Thymus (tissue), 11 donors: ENCODE results near the gene CPEB1. TPM values are rescaled to one million over a fixed set of nuclear protein-coding genes. Genes with fewer than 3 reads are reported as not detected.

Source experiments
- DNase-seq, 9 donors: peaks; one replicate each; pipeline ENCODE4 v3.0.0-alpha.2; 2013; ENCODE audit warnings: low spot score in 9 of 9, low read depth in 6 of 9, missing footprints in 1 of 9
- H3K27ac ChIP-seq, 2 donors: one replicate each; pipeline ENCODE4 v1.5.1; 2013; ENCODE audit warnings: control low read depth in 1 of 2, low read depth in 1 of 2, low read length in 1 of 2, mild to moderate bottlenecking in 1 of 2, moderate library complexity in 1 of 2
- H3K27me3 ChIP-seq, 2 donors: one replicate each; pipeline ENCODE4 v1.5.1; 2013; ENCODE audit warnings: low read length in 1 of 2; ENCODE audit not compliant: control insufficient read depth in 2 of 2, insufficient read depth in 1 of 2
- H3K36me3 ChIP-seq, 2 donors: one replicate each; pipeline ENCODE4 v1.5.1; 2013; ENCODE audit warnings: low read length in 1 of 2, mild to moderate bottlenecking in 1 of 2, moderate library complexity in 1 of 2; ENCODE audit not compliant: control insufficient read depth in 2 of 2, insufficient read depth in 2 of 2
- H3K4me1 ChIP-seq, 2 donors: one replicate each; pipeline ENCODE4 v1.5.1; 2013; ENCODE audit warnings: low read length in 2 of 2; ENCODE audit not compliant: control insufficient read depth in 2 of 2, insufficient read depth in 2 of 2
- H3K4me3 ChIP-seq, 2 donors: one replicate each; pipeline ENCODE4 v1.5.1; 2013; ENCODE audit warnings: low read length in 2 of 2, control low read depth in 1 of 2, mild to moderate bottlenecking in 1 of 2
- H3K9me3 ChIP-seq, 2 donors: one replicate each; pipeline ENCODE4 v1.5.1; 2013; ENCODE audit warnings: low read length in 1 of 2, mild to moderate bottlenecking in 1 of 2; ENCODE audit not compliant: control insufficient read depth in 2 of 2, insufficient read depth in 1 of 2
- WGBS: extraction: QIAGEN DNeasy Blood & Tissue Kit; methylation state at CpG from one replicate; pipeline ENCODE4 v1.1.7; 2013; 5-methylcytosine and 5-hydroxymethylcytosine counted together
- polyA plus RNA-seq: library from polyadenylated mRNA; stranded (reverse); fragments of 200-250 nt; gene quantifications from one replicate; pipeline ENCODE4 v1.2.3, GENCODE V29; 2013
- total RNA-seq: library from RNA; stranded (reverse); fragments of 120-200 nt; gene quantifications from one replicate; pipeline ENCODE4 v1.2.4, GENCODE V29; 2013
- donor health status: healthy.

Gene CPEB1
- total and polyA plus RNA-seq, 2 donors = 0.09 to 0.64 TPM

DNA sequence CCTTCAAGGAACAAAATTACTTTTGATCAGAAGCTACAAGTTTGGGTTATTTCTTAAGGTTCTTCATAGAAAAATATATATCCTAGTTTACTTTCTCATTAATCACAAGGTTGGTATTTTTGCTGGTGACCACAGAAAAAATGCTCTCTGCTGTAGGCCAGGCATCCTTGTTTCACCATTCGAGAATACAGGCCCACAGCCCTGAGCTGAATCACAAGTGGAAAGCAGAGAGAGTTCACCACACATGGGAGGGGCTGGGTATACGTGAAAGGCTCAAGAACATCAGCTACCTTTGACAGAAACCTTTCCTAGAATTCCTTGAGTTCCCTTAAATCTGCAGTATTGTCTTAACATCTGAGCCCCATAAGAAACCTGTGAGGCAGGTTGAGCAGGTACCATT, 23.2 kb downstream of the CPEB1 start:
- Histone ChIP-seq H3K27ac (no peak overlapping the region), H3K27me3 (no peaks in the 10 kb centered on the region), H3K9me3 (no peaks in the 10 kb centered on the region), H3K4me3 (no peak overlapping the region), H3K36me3 (no peaks in the 10 kb centered on the region), H3K4me1 (no peaks in the 10 kb centered on the region)
- no peak for DNase-seq
- WGBS = 83% methylated on average over 2 of the region's 2 CpGs

DNA sequence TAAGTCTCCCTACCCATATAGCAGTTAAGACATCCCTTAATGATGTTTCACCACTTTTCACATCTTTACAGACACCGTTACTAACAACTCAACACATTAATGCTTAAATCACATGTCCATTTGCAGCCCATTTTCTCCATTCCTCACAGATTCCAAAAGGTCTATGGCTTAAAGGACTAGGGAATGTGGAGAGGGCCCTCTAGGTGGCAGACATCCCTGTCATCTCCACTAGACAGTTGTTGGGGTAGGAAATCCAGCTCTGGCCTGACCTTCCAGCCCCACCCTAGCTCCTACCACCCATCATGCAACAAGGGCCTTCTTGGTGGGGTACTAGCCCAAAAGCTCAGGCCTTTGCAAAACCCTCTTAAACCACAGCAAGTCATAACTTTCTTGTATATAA, 25.2 kb downstream of the CPEB1 start:
- no peaks in the 10 kb centered on the region for H3K27me3 ChIP-seq
- H3K9me3 ChIP-seq = no peaks in the 10 kb centered on the region
- H3K4me3 ChIP-seq = no peak overlapping the region
- 70% methylated on average over 1 of the region's 1 CpG for WGBS
- no peak for DNase-seq
- no peaks in the 10 kb centered on the region for H3K4me1 ChIP-seq
- no peak overlapping the region for H3K27ac ChIP-seq
- no peaks in the 10 kb centered on the region for H3K36me3 ChIP-seq

DNA sequence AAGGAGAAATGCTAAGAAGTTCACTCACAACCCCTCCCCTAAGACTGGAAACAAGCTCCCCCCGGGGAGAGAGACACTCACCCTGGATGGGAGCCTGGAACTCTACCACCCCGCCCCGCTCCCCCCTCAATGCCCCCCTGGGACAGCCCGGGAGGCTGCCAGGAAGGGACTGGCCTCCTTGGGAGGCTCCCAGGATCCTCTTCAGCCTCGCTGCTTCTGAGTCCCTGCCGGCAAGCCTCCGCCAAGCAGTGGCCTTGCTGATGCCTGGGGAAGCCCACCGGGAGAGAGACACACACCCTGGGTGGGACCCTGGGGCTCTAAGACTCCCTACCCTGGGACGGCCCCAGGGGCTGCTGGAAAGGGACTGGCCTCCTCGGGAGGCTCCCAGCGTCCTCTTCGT, 33.4 kb downstream of the CPEB1 start:
- no peak overlapping the region for H3K4me3 ChIP-seq
- no peak for DNase-seq
- no peak overlapping the region for H3K27ac ChIP-seq
- H3K4me1 ChIP-seq = no peaks in the 10 kb centered on the region
- H3K9me3 ChIP-seq = no peaks in the 10 kb centered on the region
- H3K36me3 ChIP-seq = no peaks in the 10 kb centered on the region
- H3K27me3 ChIP-seq = peaks cover 0 to 3% of the 10 kb centered on the region in 2 donors
- WGBS = 84% methylated on average over 12 of the region's 12 CpGs

DNA sequence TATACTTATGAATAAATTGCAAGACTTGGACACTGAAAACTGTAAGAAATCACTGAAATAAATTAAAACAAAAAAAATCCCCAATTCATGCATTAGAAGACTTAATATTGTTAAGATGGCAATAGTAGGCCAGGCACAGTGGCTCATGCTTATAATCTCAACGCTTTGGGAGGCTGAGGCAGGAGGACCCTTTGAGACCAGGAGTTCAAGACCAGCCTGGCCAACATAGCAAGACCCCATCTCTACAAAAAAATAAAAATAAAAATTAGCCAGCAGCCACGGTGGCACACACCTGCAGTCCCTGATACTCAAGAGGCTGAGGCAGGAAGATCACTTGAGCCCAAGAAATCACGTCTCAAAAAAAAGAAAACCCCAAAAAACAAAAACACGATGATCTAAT, 35.8 kb downstream of the CPEB1 start:
- H3K4me3 ChIP-seq = no peak overlapping the region
- H3K27me3 ChIP-seq = peaks cover 0 to 3% of the 10 kb centered on the region in 2 donors
- no peak overlapping the region for H3K27ac ChIP-seq
- no peaks in the 10 kb centered on the region for H3K9me3 ChIP-seq
- no peak for DNase-seq
- 96% methylated on average over 4 of the region's 4 CpGs for WGBS
- H3K36me3 ChIP-seq = no peaks in the 10 kb centered on the region
- no peaks in the 10 kb centered on the region for H3K4me1 ChIP-seq

DNA sequence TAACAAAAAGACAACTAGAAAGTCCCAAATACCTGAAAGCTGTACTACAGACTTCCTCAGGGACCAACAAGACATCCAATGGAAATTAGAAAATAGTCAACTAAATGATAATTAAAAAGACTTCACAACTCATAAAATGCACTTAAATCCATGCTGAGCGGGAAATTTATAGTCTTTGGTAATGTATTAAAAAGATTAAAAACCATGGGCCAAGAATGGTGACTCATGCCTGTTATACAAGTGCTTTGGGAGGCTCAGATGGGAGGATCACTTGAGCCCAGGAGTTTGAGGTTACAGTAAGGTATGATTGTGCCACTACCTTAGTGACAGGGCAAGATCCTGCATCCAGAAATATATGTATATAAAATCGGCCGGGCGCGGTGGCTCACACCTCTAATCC, 45.0 kb downstream of the CPEB1 start:
- DNase-seq = no peak
- no peaks in the 10 kb centered on the region for H3K4me1 ChIP-seq
- H3K9me3 ChIP-seq = no peaks in the 10 kb centered on the region
- H3K27ac ChIP-seq = no peak overlapping the region
- H3K4me3 ChIP-seq = no peak overlapping the region
- no peaks in the 10 kb centered on the region for H3K36me3 ChIP-seq
- H3K27me3 ChIP-seq = no peaks in the 10 kb centered on the region
- WGBS = 89% methylated on average over 5 of the region's 5 CpGs

DNA sequence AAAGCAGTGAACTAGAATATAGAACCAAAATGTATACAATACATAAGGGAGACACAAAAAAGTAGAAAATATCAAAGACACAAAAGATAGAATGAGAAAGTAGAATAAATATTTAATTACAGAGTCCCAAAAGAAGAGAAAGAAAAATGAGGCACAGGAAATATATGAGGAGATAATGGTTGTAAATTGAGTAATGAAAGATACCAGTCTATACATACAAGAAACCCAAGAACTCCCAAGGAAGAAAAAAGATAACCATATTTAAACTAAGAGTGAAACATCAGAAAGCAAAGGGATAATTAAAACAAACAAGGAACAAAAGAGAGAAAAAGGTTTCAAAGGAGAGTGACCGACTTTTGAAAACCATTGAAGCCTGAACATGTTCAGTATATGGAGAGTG, 47.3 kb downstream of the CPEB1 start:
- H3K4me3 ChIP-seq = no peak overlapping the region
- no peak overlapping the region for H3K27ac ChIP-seq
- no peaks in the 10 kb centered on the region for H3K36me3 ChIP-seq
- H3K4me1 ChIP-seq = no peaks in the 10 kb centered on the region
- 94% methylated on average over 1 of the region's 1 CpG for WGBS
- DNase-seq = no peak
- no peaks in the 10 kb centered on the region for H3K9me3 ChIP-seq
- no peaks in the 10 kb centered on the region for H3K27me3 ChIP-seq

DNA sequence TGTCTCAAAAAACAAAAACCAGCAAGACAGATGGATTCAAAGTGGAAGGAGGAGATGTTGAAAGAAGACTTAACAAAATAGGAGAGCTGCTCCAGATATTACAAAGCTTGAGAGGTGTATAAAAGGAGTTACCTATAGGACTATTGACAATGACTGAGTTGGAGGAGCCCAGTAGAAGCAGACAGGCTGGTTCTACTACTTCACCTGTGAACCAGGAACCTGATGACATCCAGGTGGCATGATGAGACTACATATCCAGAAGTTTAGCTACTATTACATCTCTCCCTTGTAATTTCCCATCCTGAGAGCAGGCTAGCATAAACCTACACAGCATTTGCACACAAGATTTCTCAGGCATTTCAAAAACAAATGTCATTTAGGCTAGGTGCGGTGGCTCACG, 49.3 kb downstream of the CPEB1 start:
- H3K27me3 ChIP-seq = no peaks in the 10 kb centered on the region
- H3K4me1 ChIP-seq = no peaks in the 10 kb centered on the region
- no peaks in the 10 kb centered on the region for H3K36me3 ChIP-seq
- 97% methylated on average over 2 of the region's 2 CpGs for WGBS
- DNase-seq = no peak
- no peaks in the 10 kb centered on the region for H3K9me3 ChIP-seq
- no peak overlapping the region for H3K27ac ChIP-seq
- no peak overlapping the region for H3K4me3 ChIP-seq

DNA sequence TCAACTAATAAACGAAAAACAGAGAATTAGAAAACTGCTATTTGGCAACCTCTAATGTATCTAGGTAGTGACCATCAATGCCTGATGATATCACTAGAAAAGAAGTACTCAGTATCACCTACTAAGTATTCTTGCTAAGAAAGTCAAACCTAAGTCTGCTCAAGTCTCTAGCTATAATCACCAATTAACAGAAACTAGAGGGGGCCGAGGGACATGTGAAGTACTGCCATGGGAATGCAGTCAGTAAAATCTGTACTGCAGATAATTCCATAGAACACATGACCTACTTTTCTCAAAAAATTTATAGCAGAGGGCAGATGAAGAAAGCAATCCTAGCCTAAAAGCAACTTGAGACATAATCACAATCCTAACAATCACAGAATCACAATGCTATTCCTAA, 51.4 kb downstream of the CPEB1 start:
- Histone ChIP-seq H3K27ac (no peak overlapping the region), H3K27me3 (no peaks in the 10 kb centered on the region), H3K4me1 (no peaks in the 10 kb centered on the region), H3K4me3 (no peak overlapping the region), H3K9me3 (no peaks in the 10 kb centered on the region), H3K36me3 (no peaks in the 10 kb centered on the region)
- 80% methylated on average over 2 of the region's 2 CpGs for WGBS
- no peak for DNase-seq

DNA sequence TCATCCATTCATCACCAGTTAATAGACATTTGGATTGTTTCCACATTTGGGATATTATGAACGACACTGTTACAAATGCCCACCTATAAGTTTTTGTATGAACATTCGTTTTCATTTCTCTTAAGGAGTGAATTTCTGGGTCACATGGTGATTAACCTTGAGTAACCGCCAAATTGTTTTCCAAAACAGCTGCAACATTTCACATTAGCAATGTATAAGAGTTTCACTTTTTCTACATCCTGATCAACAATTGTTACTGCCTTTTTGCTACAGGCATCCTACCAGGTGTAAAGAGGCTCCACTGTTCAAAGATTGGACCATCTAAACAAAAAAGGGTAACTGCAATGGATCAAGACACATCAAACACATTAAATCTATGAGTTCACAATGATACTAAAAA, 52.0 kb downstream of the CPEB1 start:
- no peak overlapping the region for H3K4me3 ChIP-seq
- DNase-seq = no peak
- H3K9me3 ChIP-seq = no peaks in the 10 kb centered on the region
- no peaks in the 10 kb centered on the region for H3K36me3 ChIP-seq
- 95% methylated on average over 3 of the region's 3 CpGs for WGBS
- no peaks in the 10 kb centered on the region for H3K27me3 ChIP-seq
- H3K4me1 ChIP-seq = no peaks in the 10 kb centered on the region
- H3K27ac ChIP-seq = no peak overlapping the region

DNA sequence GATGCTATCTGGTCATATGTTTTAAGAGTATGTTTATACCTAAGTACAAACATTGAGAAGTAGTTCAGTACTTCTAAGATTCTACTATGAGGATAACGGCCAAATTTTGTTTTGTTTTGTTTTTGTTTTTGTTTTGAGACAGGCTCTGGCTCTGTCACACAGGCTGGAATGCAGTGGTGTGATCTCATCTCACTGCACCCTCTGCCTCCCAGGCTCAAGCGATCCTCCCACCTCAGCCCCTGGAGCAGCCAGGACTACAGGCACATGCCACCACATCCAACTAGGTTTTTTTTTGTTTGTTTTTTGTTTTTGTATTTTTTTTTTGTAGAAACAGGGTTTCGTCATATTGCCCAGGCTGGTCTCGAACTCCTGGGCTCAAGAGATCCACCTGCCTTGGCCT, 59.4 kb downstream of the CPEB1 start:
- Histone ChIP-seq H3K27me3 (no peaks in the 10 kb centered on the region), H3K4me3 (no peak overlapping the region), H3K27ac (no peak overlapping the region), H3K4me1 (no peaks in the 10 kb centered on the region), H3K36me3 (no peaks in the 10 kb centered on the region), H3K9me3 (no peaks in the 10 kb centered on the region)
- DNase-seq = no peak
- WGBS = 84% methylated on average over 4 of the region's 4 CpGs
